IPS-18a (cell line): Measurements from ENCODE around the gene ACER3.
A peak's percentile ranks its signal among the peaks of the same experiment; 100 is the strongest.

Source experiments
- H3K27ac ChIP-seq: one replicate; pipeline ENCODE4 v1.5.1; 2013; ENCODE audit warnings: low read length
- H3K27me3 ChIP-seq: one replicate; pipeline ENCODE4 v1.6.1; 2013; ENCODE audit warnings: mild to moderate bottlenecking, low read length; ENCODE audit not compliant: control insufficient read depth, insufficient read depth
- H3K36me3 ChIP-seq: one replicate; pipeline ENCODE4 v1.6.1; 2013; ENCODE audit warnings: low read depth, low read length; ENCODE audit not compliant: control insufficient read depth
- H3K4me1 ChIP-seq: one replicate; pipeline ENCODE4 v1.6.1; 2013; ENCODE audit warnings: low read depth, low read length; ENCODE audit not compliant: control insufficient read depth
- H3K4me3 ChIP-seq: one replicate; pipeline ENCODE4 v1.5.1; 2013; ENCODE audit warnings: low read length
- H3K9ac ChIP-seq: one replicate; pipeline ENCODE4 v1.6.1; 2013; ENCODE audit warnings: mild to moderate bottlenecking, low read length, moderate library complexity
- H3K9me3 ChIP-seq: one replicate; pipeline ENCODE4 v1.6.1; 2013; ENCODE audit warnings: low read depth, low read length; ENCODE audit not compliant: control insufficient read depth

Gene ACER3

DNA sequence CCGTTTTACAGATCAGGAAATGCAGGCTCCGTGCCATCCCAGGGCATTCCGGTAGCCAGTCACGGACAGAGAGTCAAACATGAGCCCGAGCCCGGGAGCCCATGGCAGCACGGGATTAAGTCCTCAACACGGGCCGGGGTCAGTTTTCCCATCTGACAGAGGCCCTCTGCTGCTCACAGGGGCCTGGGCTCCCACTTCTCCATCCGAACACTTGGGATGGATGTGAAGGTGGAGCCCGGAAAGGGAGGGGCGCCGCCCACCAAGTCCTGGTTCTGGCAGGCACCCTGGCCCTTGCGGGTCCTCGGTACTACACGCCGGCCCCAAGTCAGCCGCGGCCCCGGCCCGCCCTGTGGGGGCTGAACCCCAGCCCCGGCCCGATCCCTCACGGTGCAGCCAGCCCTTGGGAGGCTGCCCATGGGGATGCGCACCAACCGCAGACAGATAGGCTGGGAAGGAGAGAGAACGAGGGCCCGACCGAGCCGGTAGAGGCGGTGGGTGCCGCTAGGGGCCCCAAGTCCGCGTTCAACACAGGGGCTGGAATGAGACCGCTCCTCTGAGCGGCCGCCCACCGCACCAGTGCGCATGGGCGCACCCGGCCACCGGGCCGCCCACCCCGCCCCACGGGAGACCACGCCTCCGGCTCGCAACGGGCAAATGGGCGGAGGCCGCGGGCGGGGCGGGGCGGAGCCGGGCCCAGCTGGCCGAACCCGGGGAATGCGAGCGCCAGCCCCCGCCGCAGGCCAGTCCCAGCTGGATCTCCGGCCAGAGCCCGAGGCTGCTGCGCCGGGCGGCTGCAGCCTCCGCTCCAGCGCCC lies 205.7 kb downstream of the ACER3 start, which contains the start of gene CAPN5:
Gene CAPN5 (plus strand): TSS at position 743 of the 814 bp plus-strand sequence. CDS start 17,916 bp downstream, outside the sequence.
- no peaks in the 10 kb centered on the region for H3K9me3 ChIP-seq
- H3K27me3 ChIP-seq, result peaks cover 21% of the 10 kb centered on the region
- peaks cover 9% of the 10 kb centered on the region for H3K4me1 ChIP-seq
- no peak within 1 kb of the TSS for H3K27ac ChIP-seq
- H3K36me3 ChIP-seq, result no peaks in the 10 kb centered on the region
- peak within 1 kb of the TSS; percentile 65 for H3K4me3 ChIP-seq
- peak within 1 kb of the TSS; percentile 33 for H3K9ac ChIP-seq

DNA sequence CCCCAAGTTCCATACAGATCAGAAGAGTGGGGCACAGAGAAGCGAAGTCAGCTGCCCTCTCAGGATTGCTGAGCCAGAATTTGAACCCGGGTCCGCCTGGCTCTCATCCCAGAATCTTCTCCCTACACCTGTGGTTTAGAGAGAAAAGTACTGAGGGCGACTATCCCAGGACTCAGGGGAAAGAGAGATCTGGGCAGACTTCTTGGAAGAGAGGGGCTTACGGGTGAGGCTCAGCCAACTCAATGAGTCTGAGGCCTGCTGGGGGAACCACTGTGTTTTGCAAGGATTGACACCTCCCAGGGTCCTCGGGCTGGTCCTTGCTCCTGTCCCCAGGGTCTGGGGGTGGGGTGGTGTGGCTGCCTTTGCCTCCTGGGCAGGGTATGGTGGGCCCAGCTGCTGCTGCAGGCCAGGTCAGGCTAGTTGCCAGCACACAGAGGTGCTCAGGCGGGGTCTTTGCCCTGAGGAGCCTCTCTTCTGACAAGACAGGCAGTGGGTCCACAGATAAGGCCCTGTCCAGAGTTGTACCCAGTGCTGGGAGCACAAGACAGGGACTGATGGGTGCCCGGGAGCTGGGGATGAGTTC lies 207.2 kb downstream of the ACER3 start:
- Histone ChIP-seq H3K27ac (no peak overlapping the region), H3K9ac (no peak overlapping the region), H3K9me3 (no peaks in the 10 kb centered on the region), H3K36me3 (no peaks in the 10 kb centered on the region), H3K4me3 (peak overlapping the region; percentile 65), H3K4me1 (peaks cover 9% of the 10 kb centered on the region), H3K27me3 (peaks cover 21% of the 10 kb centered on the region)

DNA sequence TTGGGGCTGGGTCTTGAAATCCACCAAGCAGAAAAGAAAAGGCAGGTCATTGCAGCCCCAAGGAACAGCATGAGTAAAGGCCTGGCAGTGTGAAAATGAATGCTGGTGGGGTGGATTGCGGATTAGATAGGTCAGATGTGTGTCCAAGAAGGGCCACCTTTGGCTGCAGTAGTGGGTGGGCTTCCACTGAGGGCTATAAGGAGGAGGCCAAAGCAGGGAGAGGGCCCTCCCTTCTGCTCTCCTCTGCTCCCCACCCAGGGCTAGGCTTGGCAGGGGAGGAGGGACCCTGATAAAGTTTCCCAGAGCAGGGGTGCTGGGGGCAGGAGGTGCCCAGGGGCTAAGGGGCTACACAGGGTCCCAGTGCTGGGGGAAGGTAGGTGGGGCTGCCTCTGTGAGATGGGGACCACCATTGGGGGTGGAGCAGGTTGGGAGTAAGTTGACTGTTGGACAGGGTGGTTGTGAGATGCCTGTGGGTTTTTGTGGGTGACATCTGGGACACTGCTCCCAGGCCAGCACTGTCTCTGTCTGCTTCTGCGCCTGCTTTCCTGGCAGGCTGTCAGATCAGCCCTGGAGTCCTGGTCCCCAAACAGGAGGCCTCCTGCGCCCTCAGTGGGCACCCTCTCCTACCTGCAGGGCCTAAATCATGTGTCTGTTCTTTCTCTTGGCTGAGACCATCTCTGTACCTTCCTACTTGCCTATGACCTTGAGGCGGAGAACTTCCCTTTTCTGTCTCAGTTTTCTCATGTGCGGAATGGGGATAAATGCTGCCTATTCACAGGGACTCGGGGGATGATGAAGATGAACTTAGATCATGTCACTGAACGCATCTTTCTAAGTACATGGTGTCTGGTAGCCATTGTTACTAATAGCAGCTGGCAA lies 208.0 kb downstream of the ACER3 start:
- H3K9ac ChIP-seq, result no peak overlapping the region
- H3K4me1 ChIP-seq, result peaks cover 9% of the 10 kb centered on the region

DNA sequence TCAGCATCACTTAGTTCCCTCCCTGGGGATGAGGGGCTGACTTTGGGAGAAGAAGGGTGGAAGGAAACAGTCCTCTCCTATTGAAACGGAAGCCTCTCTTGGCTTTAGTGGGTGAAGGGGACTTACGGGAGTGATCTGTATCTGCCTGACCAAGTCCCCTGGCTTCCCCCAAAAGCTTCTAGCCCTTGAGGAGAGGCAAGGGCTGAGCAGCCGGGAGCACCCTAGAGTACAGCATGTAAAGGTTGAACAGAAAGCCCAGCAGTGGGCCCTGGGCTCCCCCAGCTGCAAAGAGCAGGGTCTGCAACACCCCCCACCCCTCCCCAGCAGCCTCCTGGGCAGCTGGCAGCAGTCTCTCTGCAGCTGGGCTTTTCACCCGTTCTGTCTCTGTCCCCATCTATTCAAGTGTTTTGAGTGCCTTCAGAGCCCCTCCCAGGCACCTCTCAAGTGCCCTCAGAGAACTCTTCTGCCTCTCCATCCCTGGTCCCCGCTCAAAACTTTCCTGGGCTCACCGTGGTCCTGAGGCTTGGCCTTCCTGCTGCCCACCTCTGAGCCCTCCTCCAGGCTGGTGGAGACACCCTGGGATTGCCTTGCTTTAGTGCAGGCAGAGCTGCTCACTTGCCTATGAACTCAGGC lies 208.7 kb downstream of the ACER3 start:
- H3K36me3 ChIP-seq, result no peaks in the 10 kb centered on the region
- H3K4me3 ChIP-seq, result no peak overlapping the region
- H3K27ac ChIP-seq, result no peak overlapping the region
- H3K9ac ChIP-seq, result no peak overlapping the region
- peaks cover 20% of the 10 kb centered on the region for H3K27me3 ChIP-seq
- no peaks in the 10 kb centered on the region for H3K9me3 ChIP-seq
- peaks cover 9% of the 10 kb centered on the region for H3K4me1 ChIP-seq

More for the DNA sequence above, 208.0 kb downstream of the ACER3 start:
- H3K9me3 ChIP-seq, result no peaks in the 10 kb centered on the region
- H3K36me3 ChIP-seq, result no peaks in the 10 kb centered on the region
- no peak overlapping the region for H3K4me3 ChIP-seq
- H3K27ac ChIP-seq, result no peak overlapping the region
- H3K27me3 ChIP-seq, result peaks cover 21% of the 10 kb centered on the region

DNA sequence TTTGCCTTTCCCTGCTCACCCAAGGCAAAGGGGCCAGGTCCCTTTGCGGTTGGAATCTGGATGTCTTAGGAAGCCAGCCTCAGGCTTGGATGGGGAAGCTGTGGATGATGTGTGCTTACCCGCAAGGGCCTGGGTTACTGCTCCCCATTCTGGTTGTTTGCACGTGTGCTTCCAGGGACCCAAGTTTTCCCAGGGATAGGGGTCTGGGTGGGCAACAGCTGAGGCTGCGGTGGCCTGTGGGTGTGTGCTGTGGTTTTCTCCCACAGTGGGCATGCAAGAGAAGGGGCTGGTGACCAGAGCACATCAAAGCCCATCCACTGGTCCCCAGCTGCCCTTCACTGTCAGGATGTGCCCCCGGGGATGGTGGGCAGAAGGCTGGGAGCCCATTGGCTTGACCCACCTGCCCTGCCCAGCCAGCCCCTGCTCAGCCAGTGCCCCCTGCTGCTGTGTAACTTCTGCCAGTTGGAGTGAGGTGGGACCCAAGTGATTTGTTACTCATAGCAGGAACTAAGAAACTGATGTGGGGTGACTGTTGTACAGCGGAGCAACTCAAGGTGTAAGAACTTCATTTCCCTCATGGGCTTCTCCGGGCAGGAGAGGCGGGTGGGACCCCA lies 209.4 kb downstream of the ACER3 start:
- H3K27me3 ChIP-seq, result peaks cover 14% of the 10 kb centered on the region
- H3K4me1 ChIP-seq, result peaks cover 9% of the 10 kb centered on the region
- H3K4me3 ChIP-seq, result no peak overlapping the region
- H3K9me3 ChIP-seq, result no peaks in the 10 kb centered on the region
- no peak overlapping the region for H3K27ac ChIP-seq
- H3K36me3 ChIP-seq, result no peaks in the 10 kb centered on the region
- H3K9ac ChIP-seq, result no peak overlapping the region

DNA sequence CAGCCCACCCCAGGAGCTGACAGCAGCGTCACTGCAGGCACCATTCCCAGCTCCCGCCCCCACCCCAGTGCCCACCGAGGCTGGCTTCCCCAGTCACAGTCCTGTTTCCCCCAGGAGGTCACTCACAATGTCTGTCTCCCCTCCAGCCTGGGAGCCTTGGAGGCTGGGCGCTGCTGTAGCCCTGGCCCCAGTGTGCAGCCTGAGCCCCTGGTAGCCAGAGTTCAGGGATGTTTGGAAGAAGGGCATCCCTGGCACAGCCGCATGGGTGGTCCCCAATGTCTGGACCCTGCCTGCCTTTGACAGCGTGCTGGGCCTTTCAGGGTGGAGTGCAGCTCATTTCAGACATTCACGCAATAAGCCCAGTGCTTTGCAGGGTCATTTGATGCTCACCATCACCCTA lies 210.4 kb downstream of the ACER3 start:
- no peak overlapping the region for H3K9ac ChIP-seq
- no peaks in the 10 kb centered on the region for H3K9me3 ChIP-seq
- peaks cover 5% of the 10 kb centered on the region for H3K4me1 ChIP-seq
- no peak overlapping the region for H3K4me3 ChIP-seq
- H3K36me3 ChIP-seq, result no peaks in the 10 kb centered on the region
- H3K27me3 ChIP-seq, result peaks cover 8% of the 10 kb centered on the region
- no peak overlapping the region for H3K27ac ChIP-seq

DNA sequence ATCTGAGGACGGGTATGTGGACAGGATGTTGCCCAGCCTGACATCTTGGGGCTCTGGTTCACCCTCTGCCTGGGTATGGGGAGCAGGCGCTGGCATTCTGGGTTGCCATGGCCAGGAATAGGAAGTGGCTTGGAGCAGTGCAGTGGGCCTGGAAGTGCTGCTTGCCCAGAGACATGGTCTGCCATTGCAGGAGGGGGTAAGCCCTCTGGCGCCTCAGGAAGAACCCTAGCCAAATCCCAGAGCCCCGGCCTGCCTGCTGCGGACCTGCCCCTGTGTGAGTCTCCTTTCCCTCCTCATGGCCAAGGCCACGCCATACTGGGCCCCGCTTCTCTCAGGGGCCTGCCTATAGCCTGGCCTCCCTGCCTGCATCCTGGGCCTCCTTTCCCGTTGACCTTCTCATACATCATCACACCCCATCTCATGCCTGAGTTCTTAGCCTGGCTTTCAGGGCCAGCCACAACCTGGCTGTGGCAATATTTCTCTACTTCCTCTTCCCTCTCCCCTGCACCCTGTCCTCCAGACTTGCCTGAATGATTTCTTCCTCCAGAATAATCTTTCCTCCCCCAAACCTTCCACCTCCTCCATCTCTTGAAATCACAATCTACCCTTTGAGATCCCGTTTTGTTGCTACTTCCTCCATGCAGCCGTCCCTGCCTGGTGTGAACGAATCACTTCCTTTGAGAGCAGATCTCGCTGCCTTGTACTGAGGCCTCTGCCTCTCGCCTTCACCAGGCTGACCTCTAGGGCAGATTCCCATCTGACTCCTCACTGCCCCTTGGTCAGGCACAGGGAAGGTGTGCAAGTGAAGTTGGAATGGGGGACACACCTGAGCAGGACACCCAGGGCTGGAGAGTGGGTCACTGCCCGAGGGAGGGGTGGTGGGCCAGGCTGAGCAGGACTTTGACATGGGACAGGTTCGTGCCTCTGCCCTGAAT lies 211.2 kb downstream of the ACER3 start:
- H3K9me3 ChIP-seq, result no peaks in the 10 kb centered on the region
- peaks cover 8% of the 10 kb centered on the region for H3K27me3 ChIP-seq
- no peak overlapping the region for H3K4me3 ChIP-seq
- H3K36me3 ChIP-seq, result no peaks in the 10 kb centered on the region
- H3K4me1 ChIP-seq, result peaks cover 5% of the 10 kb centered on the region
- no peak overlapping the region for H3K9ac ChIP-seq
- no peak overlapping the region for H3K27ac ChIP-seq

DNA sequence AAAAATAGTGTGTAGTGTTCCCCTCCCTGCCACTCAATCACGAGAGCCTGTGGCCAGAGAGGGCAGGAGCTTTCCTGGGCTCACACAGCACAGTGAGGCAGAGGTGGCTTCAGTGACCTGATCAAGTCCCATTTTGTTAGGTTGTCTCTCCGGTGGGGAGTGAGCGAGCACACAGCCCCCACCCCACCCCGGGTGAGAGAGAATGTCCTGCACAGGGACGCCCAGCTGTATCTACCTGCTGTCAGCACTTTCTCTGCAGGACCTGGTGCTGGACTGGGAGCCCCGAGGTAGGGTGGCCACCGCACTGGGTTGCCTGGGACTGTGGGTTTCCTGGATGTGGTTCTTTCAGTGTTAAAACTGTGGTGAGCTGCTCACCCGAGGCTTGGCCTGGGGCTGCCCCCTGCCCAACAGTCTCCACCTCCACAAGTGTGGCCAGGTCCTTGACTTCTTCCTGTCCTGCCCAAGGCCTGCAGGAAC lies 212.2 kb downstream of the ACER3 start:
- no peaks in the 10 kb centered on the region for H3K36me3 ChIP-seq
- H3K4me3 ChIP-seq, result no peak overlapping the region
- H3K27me3 ChIP-seq, result peaks cover 3% of the 10 kb centered on the region
- peaks cover under 1% of the 10 kb centered on the region for H3K4me1 ChIP-seq
- no peaks in the 10 kb centered on the region for H3K9me3 ChIP-seq
- no peak overlapping the region for H3K27ac ChIP-seq
- no peak overlapping the region for H3K9ac ChIP-seq

DNA sequence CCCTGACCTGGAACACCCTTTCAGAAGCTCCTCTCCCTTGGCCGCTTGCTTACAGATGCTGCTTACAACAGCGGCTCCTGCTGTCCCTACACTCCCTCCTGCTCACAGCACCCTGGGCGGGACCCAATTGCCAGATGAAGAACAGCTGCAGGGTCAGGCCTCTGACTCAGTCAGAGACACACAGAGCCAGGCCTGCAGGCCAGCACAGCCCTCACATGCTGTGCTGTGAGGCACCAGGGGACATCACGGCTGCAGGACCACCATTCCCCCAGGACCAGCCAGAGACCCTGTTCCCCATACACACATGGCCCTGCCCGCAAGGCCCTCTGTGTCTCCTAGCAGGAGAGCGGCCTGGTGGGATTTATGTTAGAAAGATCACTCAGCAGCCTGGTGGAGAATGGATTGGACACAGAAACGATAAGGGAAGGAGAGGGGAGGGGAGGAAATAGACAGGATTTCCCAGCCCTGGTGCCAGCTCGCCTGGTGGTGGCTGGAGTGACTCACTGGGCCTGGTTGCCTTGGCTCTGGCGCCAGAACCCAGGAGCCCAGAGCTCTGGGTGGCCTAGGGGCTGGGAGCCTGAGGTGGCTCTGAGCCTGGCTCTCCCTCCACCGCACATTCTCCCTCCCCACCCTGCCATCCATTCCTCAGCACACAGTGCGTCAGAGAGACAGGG lies 212.7 kb downstream of the ACER3 start:
- H3K9ac ChIP-seq, result no peak overlapping the region
- no peaks in the 10 kb centered on the region for H3K4me1 ChIP-seq
- no peak overlapping the region for H3K4me3 ChIP-seq

DNA sequence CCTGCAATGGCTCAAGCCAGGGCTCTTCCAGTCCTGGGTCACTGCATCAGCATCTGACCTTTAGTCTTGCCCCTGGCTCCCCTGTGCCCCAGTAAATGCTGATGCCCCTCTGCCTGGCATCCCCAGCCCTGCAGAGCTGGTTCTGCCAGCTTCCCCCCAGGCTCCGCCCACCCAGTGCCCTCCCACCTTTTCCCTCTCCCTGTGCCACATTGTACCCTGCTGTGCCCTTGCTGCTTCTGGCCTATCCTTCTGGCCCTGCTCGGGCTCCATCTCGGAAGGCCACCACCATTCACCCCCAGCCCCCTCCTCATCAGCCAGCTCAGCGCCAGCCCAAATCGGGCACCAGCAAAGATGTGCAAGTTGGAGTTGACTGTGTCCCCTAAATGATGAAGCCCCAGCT lies 213.5 kb downstream of the ACER3 start:
- no peaks in the 10 kb centered on the region for H3K36me3 ChIP-seq
- H3K9ac ChIP-seq, result no peak overlapping the region
- no peak overlapping the region for H3K27ac ChIP-seq
- no peaks in the 10 kb centered on the region for H3K27me3 ChIP-seq
- H3K4me3 ChIP-seq, result no peak overlapping the region
- no peaks in the 10 kb centered on the region for H3K4me1 ChIP-seq
- no peaks in the 10 kb centered on the region for H3K9me3 ChIP-seq

More for the DNA sequence above, 212.7 kb downstream of the ACER3 start:
- H3K27me3 ChIP-seq, result no peaks in the 10 kb centered on the region
- no peaks in the 10 kb centered on the region for H3K9me3 ChIP-seq
- no peaks in the 10 kb centered on the region for H3K36me3 ChIP-seq
- no peak overlapping the region for H3K27ac ChIP-seq
